HG03097 (cell line): ENCODE data around the gene ATXN3.

Source experiments
- ATAC-seq: cut with Tn5 transposase; IDR thresholded peaks from one replicate; pipeline ENCODE4 v1.9.1; 2021; ENCODE audit not compliant: unreplicated experiment, low FRiP score

The ATXN3 gene

DNA sequence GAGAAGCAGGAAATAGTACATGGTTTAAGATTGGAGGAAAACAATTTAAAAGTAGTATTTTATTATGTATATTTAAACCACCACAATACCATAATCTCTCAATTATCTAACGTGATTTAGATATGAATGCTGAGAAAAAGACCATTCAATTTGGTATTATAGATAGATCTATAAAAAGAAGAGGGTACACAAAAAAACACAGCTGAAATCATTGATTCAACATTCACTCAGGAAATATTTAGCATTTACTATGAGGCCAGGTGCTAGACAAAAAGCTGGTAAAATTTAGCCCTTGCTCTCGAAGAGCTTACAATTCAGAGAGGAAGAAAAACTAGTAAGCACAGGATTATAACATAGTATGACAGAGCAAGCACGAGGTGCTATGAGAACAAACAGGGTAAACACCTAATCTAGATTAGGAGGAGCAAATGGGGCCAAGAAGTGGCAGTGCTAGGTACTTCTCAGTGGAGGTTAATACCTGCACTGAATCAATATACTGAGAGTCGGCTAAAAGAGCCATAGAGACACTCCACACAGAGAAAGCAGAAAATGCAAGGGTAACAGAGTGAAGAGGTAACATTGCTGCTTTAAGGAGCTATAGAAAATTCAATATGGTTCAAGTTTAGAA is 94.1 kb downstream of the ATXN3 start:
- ATAC-seq = no peak

GRCh38 chr14:92010644-92011043 is 95.7 kb downstream of the ATXN3 start:
- ATAC-seq = no peak

- ATAC-seq = no peak
Measured at GRCh38 chr14:92009604-92010003, 96.8 kb downstream of the ATXN3 start.
